ENCODE measurements around the gene NISCH. TPM values are rescaled to one million over a fixed set of nuclear protein-coding genes. Genes with fewer than 3 reads are reported as not detected.
A peak's percentile ranks its signal among the peaks of the same experiment; 100 is the strongest.

The NISCH gene
- total RNA-seq, 2 donors from 2014 or later: 29.2 to 49.6 TPM

- Histone ChIP-seq H3K27me3 (no peaks in the 10 kb centered on the region), H3K4me3 (no peak overlapping the region), H3K27ac (no peak overlapping the region), H3K9me3 (no peaks in the 10 kb centered on the region), H3K4me1 (peaks cover 0 to 24% of the 10 kb centered on the region in 2 donors), H3K36me3 (no peaks in the 10 kb centered on the region)
- TF ChIP-seq CTCF (IDR thresholded peaks at IDR 0.05): no peak
- DNase-seq (ENCODE audit: low spot score): no peak
Observed at GRCh38 chr3:52440249-52440551, 15.2 kb upstream of the NISCH start.

- Histone ChIP-seq H3K4me1 (peaks cover 0 to 21% of the 10 kb centered on the region in 2 donors), H3K9me3 (no peaks in the 10 kb centered on the region), H3K27me3 (no peaks in the 10 kb centered on the region), H3K36me3 (no peaks in the 10 kb centered on the region), H3K4me3 (no peak overlapping the region), H3K27ac (no peak overlapping the region)
- TF ChIP-seq CTCF (IDR thresholded peaks at IDR 0.05): no peak
- no peak for DNase-seq (ENCODE audit: low spot score)
Observed at GRCh38 chr3:52440671-52441070, 14.7 kb upstream of the NISCH start.

GRCh38 chr3:52441091-52441771, 14.2 kb upstream of the NISCH start:
- Histone ChIP-seq H3K9me3 (no peaks in the 10 kb centered on the region), H3K4me3 (no peak overlapping the region), H3K4me1 (peaks cover 0 to 21% of the 10 kb centered on the region in 2 donors), H3K27me3 (no peaks in the 10 kb centered on the region), H3K27ac (no peak overlapping the region), H3K36me3 (no peaks in the 10 kb centered on the region)
- TF ChIP-seq CTCF (IDR thresholded peaks at IDR 0.05): no peak
- DNase-seq (ENCODE audit: low spot score): no peak

- no peaks in the 10 kb centered on the region for H3K36me3 ChIP-seq
- no peaks in the 10 kb centered on the region for H3K27me3 ChIP-seq
- H3K9me3 ChIP-seq: no peaks in the 10 kb centered on the region
- no peak overlapping the region for H3K27ac ChIP-seq
- peak overlapping the region in 1 of 2 donors; percentile 42 for H3K4me3 ChIP-seq
- DNase-seq (ENCODE audit: low spot score): no peak
- H3K4me1 ChIP-seq: peaks cover 0 to 21% of the 10 kb centered on the region in 2 donors
- no peak for TF ChIP-seq CTCF (IDR thresholded peaks at IDR 0.05)
Observed at GRCh38 chr3:52441772-52442332, 13.6 kb upstream of the NISCH start.

GRCh38 chr3:52442409-52443267, 12.8 kb upstream of the NISCH start:
- Histone ChIP-seq H3K36me3 (no peaks in the 10 kb centered on the region), H3K4me3 (peak overlapping the region; percentile 23 to 42), H3K4me1 (peaks cover 0 to 19% of the 10 kb centered on the region in 2 donors), H3K9me3 (no peaks in the 10 kb centered on the region), H3K27me3 (no peaks in the 10 kb centered on the region), H3K27ac (peak overlapping the region in 1 of 2 donors; percentile 39)
- TF ChIP-seq CTCF (IDR thresholded peaks at IDR 0.05): no peak
- DNase-seq (ENCODE audit: low spot score): no peak
